ENCODE data around the gene LRP1.

LRP1 gene

GRCh38 chr12:57219205-57219992 is 91.1 kb downstream of the LRP1 start:
- no peak overlapping the region for H3K9ac ChIP-seq (ENCODE audit: low read depth, low read length, poor library complexity, severe bottlenecking)
- H3K9me2 ChIP-seq (replicated peaks; ENCODE audit: low read depth, low read length) = no peaks in the 10 kb centered on the region
- no peaks in the 10 kb centered on the region for H3K79me2 ChIP-seq (ENCODE audit: insufficient read depth, low read length)
- no peaks in the 10 kb centered on the region for H3F3A ChIP-seq (ENCODE audit: low read depth)
- H3K9me3 ChIP-seq (ENCODE audit: insufficient read depth, low read depth, low read length) = no peaks in the 10 kb centered on the region
- no peak overlapping the region for H3K4me2 ChIP-seq (ENCODE audit: low read depth, low read length, poor library complexity, severe bottlenecking)
- H4K20me1 ChIP-seq (ENCODE audit: insufficient read depth, low read length, poor library complexity, severe bottlenecking) = no peaks in the 10 kb centered on the region
- no peak for TF ChIP-seq EZH2phosphoT487 (IDR thresholded peaks at IDR 0.05; ENCODE audit: borderline replicate concordance)
- no peak for TF ChIP-seq CTCF (conservative IDR thresholded peaks at IDR 0.05; ENCODE audit: low read length)
- H3K4me3 ChIP-seq (ENCODE audit: low read length, poor library complexity, severe bottlenecking) = no peak overlapping the region
- no peak overlapping the region for H2AFZ ChIP-seq (ENCODE audit: low read length)
- no peaks in the 10 kb centered on the region for H3K36me3 ChIP-seq (ENCODE audit: insufficient read depth, low read length)
- peaks cover 10% of the 10 kb centered on the region for H3K4me1 ChIP-seq (ENCODE audit: insufficient read depth, low read length, poor library complexity, severe bottlenecking)
- no peaks in the 10 kb centered on the region for H3K27me3 ChIP-seq (ENCODE audit: insufficient read depth, low read length, poor library complexity, severe bottlenecking)

GRCh38 chr12:57219993-57220754 is 91.9 kb downstream of the LRP1 start:
- Histone ChIP-seq H3K9ac (ENCODE audit: low read depth, low read length, poor library complexity, severe bottlenecking) (no peak overlapping the region), H3K79me2 (ENCODE audit: insufficient read depth, low read length) (no peaks in the 10 kb centered on the region), H3K4me3 (ENCODE audit: low read length, poor library complexity, severe bottlenecking) (no peak overlapping the region), H3F3A (ENCODE audit: low read depth) (no peaks in the 10 kb centered on the region), H3K9me3 (ENCODE audit: insufficient read depth, low read depth, low read length) (no peaks in the 10 kb centered on the region), H3K4me1 (ENCODE audit: insufficient read depth, low read length, poor library complexity, severe bottlenecking) (peaks cover 10% of the 10 kb centered on the region), H3K27me3 (ENCODE audit: insufficient read depth, low read length, poor library complexity, severe bottlenecking) (no peaks in the 10 kb centered on the region), H2AFZ (ENCODE audit: low read length) (no peak overlapping the region), H4K20me1 (ENCODE audit: insufficient read depth, low read length, poor library complexity, severe bottlenecking) (no peaks in the 10 kb centered on the region), H3K36me3 (ENCODE audit: insufficient read depth, low read length) (no peaks in the 10 kb centered on the region), H3K9me2 (replicated peaks; ENCODE audit: low read depth, low read length) (no peaks in the 10 kb centered on the region), H3K4me2 (ENCODE audit: low read depth, low read length, poor library complexity, severe bottlenecking) (no peak overlapping the region)
- TF ChIP-seq CTCF (conservative IDR thresholded peaks at IDR 0.05; ENCODE audit: low read length) (no peak), EZH2phosphoT487 (IDR thresholded peaks at IDR 0.05; ENCODE audit: borderline replicate concordance) (no peak)

DNA sequence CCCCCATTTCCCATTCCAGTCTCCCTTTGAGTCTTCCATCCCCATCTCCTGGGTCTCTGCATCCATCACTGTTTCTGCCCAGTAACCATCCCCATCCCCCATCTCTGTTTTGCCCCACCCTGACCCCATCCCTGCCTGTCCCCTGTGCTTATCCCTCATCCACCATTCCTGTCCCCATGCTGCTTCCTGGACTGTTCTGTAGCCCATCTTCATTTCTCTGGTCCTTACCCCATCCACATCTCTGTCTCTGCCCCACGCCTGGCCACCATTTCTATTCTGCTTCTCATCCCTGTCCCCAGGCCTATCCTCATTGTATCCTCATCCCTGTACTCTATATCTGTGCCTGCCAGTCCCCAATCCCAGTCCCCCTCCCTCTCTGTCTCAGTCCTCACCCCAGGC is 92.5 kb downstream of the LRP1 start:
- no peaks in the 10 kb centered on the region for H3K79me2 ChIP-seq (ENCODE audit: insufficient read depth, low read length)
- no peaks in the 10 kb centered on the region for H3F3A ChIP-seq (ENCODE audit: low read depth)
- TF ChIP-seq CTCF (conservative IDR thresholded peaks at IDR 0.05; ENCODE audit: low read length) (no peak), EZH2phosphoT487 (IDR thresholded peaks at IDR 0.05; ENCODE audit: borderline replicate concordance) (no peak)
- no peak overlapping the region for H2AFZ ChIP-seq (ENCODE audit: low read length)
- H3K27me3 ChIP-seq (ENCODE audit: insufficient read depth, low read length, poor library complexity, severe bottlenecking) = no peaks in the 10 kb centered on the region
- H3K4me3 ChIP-seq (ENCODE audit: low read length, poor library complexity, severe bottlenecking) = no peak overlapping the region
- H3K36me3 ChIP-seq (ENCODE audit: insufficient read depth, low read length) = no peaks in the 10 kb centered on the region
- no peak overlapping the region for H3K9ac ChIP-seq (ENCODE audit: low read depth, low read length, poor library complexity, severe bottlenecking)
- no peaks in the 10 kb centered on the region for H4K20me1 ChIP-seq (ENCODE audit: insufficient read depth, low read length, poor library complexity, severe bottlenecking)
- peaks cover 10% of the 10 kb centered on the region for H3K4me1 ChIP-seq (ENCODE audit: insufficient read depth, low read length, poor library complexity, severe bottlenecking)
- H3K9me3 ChIP-seq (ENCODE audit: insufficient read depth, low read depth, low read length) = no peaks in the 10 kb centered on the region
- no peaks in the 10 kb centered on the region for H3K9me2 ChIP-seq (replicated peaks; ENCODE audit: low read depth, low read length)
- H3K4me2 ChIP-seq (ENCODE audit: low read depth, low read length, poor library complexity, severe bottlenecking) = no peak overlapping the region

All from Loucy (cell line).